Muscle of leg (tissue), 11 donors: ENCODE measurements around the gene C4B. TPM values are rescaled to one million over a fixed set of nuclear protein-coding genes. Genes with fewer than 3 reads are reported as not detected.

Source experiments
- DNase-seq: peaks from one replicate; pipeline ENCODE4 v3.0.0; 2013
- H3K27ac ChIP-seq: one replicate; pipeline ENCODE4 v1.5.1; 2013; ENCODE audit warnings: mild to moderate bottlenecking, low read length, control low read depth
- H3K27me3 ChIP-seq: one replicate; pipeline ENCODE4 v1.6.1; 2013; ENCODE audit warnings: low read length; ENCODE audit not compliant: control insufficient read depth, insufficient read depth
- H3K36me3 ChIP-seq: one replicate; pipeline ENCODE4 v1.6.1; 2013; ENCODE audit warnings: low read length; ENCODE audit not compliant: control insufficient read depth, insufficient read depth
- H3K4me1 ChIP-seq: one replicate; pipeline ENCODE4 v1.6.1; 2013; ENCODE audit warnings: low read length; ENCODE audit not compliant: control insufficient read depth, insufficient read depth
- H3K4me3 ChIP-seq: one replicate; pipeline ENCODE4 v1.5.1; 2013; ENCODE audit warnings: low read length, control low read depth
- H3K9me3 ChIP-seq: replicated peaks from 2 replicates; pipeline ENCODE4 v1.6.1; 2013; ENCODE audit warnings: low read depth, low read length; ENCODE audit not compliant: control insufficient read depth
- WGBS: methylation state at CpG from one replicate; pipeline ENCODE4 v1.1.5; 2013; ENCODE audit warnings: missing lambda C conversion rate; ENCODE audit not compliant: insufficient coverage; 5-methylcytosine and 5-hydroxymethylcytosine counted together
- polyA plus RNA-seq, 8 donors: library from polyadenylated mRNA; unstranded; fragments of 120-200 nt; gene quantifications; one replicate each; pipeline versions ENCODE4 v1.2.1 to v1.2.3, GENCODE V29; 2013; ENCODE audit warnings: inconsistent platforms in 1 of 8, low replicate concordance in 1 of 8; ENCODE audit not compliant: insufficient read length in 8 of 8, insufficient read depth in 1 of 8
- total RNA-seq: library from RNA; stranded (reverse); fragments of 120-200 nt; gene quantifications from one replicate; pipeline ENCODE4 v1.2.4, GENCODE V29; 2013

Gene C4B
- total and polyA plus RNA-seq, 9 donors: 9.5 to 32.1 (median 22.0) TPM

DNA sequence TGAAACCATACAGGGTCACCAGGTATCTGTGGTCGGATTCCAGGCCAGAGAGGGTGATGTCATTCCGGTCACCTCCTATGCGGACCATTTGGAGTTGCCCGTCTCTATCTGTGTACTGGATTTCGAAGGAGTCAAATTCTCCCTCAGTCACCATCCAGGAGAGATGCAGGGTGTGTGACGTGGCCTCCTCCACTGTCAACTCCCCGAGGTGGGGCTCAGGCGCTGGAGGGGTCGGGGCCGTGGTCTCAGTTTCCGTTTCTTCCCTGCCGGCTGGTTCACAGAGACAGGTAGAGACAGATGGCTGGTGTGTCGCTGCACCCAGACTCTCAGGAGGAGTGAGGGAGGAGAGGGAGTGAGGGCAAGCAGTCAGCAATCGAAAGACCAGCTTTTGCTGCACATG is 54.3 kb downstream of the C4B start:
- no peak for DNase-seq
- Histone ChIP-seq H3K36me3 (peaks cover 54% of the 10 kb centered on the region), H3K4me3 (no peak overlapping the region), H3K27me3 (no peaks in the 10 kb centered on the region), H3K9me3 (no peaks in the 10 kb centered on the region), H3K4me1 (peaks cover 34% of the 10 kb centered on the region), H3K27ac (no peak overlapping the region)
- 92% methylated on average over 11 of the region's 14 CpGs for WGBS

DNA sequence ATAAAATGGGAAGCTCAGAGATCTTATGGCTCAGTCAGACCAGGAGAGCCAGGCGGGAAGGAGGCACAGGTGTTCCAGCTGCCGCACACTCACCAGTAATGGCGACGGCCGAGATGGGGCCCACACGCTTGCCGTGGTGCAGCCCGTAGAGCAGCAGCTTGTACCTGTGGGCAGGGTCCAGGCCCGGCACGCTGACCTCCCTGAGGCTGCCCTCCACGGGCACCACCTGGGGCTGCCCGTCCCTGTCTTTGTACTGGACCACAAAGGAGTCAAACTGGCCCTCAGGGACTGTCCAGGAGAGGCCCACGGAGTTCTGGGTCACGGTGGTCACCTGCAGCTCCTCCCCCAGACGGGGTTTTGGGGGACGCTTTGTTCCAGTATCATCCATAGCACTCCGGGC is 54.9 kb downstream of the C4B start:
- Histone ChIP-seq H3K36me3 (peaks cover 55% of the 10 kb centered on the region), H3K4me1 (peaks cover 35% of the 10 kb centered on the region), H3K4me3 (no peak overlapping the region), H3K27ac (no peak overlapping the region), H3K27me3 (no peaks in the 10 kb centered on the region), H3K9me3 (no peaks in the 10 kb centered on the region)
- no peak for DNase-seq
- 89% methylated on average over 17 of the region's 17 CpGs for WGBS

DNA sequence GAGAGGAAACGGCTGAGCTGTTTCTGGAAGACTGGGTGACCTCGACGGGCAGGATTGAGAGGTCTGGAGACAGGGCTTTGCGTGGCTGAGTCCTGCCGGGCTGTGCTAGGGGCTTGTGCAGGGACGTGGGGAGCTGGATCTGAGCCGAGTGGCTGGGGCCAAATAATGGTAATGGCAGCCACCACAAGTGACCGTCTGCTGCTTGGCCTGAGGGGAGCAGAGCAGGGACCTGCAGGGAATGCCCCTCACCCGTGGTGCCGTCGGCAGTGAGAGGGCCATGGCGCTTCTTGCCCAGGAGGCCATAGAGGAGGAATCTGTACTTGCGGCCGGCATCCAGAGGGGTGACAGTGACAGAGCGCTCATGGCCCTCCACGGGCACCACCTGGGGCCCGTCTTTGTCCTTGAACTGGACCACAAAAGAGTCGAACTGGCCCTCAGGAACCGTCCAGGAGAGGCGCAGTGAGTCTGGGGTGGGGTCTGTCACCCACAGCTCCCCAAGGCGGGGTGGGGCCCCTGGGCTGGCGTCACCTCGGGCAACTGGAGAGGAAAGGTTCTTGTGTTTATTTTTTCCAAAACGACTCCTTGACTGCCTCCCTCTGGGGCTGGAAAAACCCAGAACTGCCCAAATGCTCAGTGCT is 55.4 kb downstream of the C4B start:
- H3K27ac ChIP-seq: no peak overlapping the region
- H3K36me3 ChIP-seq: peaks cover 50% of the 10 kb centered on the region
- no peaks in the 10 kb centered on the region for H3K9me3 ChIP-seq
- DNase-seq: no peak
- H3K27me3 ChIP-seq: no peaks in the 10 kb centered on the region
- H3K4me1 ChIP-seq: peaks cover 37% of the 10 kb centered on the region
- H3K4me3 ChIP-seq: no peak overlapping the region
- 76% methylated on average over 19 of the region's 24 CpGs for WGBS

DNA sequence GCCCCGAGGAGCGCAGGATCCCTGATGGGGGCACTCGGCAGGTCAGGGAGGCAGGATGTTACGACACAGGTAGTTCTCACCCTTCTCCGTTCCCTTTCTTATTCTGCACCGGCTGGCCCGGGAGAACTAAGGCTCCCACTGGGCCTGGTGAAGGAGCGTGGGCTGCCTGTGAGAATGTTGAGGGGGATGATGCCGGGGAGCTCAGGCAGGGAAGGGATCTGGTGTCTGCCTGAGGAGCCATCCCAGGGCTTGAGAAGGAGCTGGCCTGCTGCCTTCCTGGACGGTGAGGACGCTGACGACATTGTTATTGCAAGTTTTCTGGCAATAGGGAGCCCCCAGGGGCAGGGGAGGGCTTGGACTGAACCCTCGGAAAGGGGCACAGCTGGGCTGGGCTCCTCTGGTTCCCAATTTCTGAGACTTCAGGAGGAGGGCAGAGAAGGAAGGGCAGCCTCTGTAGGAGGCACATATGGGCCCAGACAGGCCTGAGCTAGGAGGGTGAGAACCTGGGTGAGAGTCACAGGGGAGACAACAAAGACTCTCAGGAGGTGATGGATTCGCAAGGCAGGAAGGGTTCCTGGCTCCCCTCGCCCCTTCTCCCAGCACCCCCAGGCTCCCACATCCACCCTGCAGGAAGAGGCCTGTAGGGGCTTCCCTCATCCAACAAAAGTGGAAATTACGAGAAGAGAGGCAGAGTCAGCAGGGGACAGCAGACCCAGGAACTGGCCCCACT is 56.4 kb downstream of the C4B start:
- Histone ChIP-seq H3K27ac (peak overlapping the region; percentile 79), H3K9me3 (no peaks in the 10 kb centered on the region), H3K4me1 (peaks cover 47% of the 10 kb centered on the region), H3K27me3 (no peaks in the 10 kb centered on the region), H3K36me3 (peaks cover 50% of the 10 kb centered on the region), H3K4me3 (no peak overlapping the region)
- peak; percentile 92 for DNase-seq
- WGBS: 22% methylated on average over 12 of the region's 16 CpGs

DNA sequence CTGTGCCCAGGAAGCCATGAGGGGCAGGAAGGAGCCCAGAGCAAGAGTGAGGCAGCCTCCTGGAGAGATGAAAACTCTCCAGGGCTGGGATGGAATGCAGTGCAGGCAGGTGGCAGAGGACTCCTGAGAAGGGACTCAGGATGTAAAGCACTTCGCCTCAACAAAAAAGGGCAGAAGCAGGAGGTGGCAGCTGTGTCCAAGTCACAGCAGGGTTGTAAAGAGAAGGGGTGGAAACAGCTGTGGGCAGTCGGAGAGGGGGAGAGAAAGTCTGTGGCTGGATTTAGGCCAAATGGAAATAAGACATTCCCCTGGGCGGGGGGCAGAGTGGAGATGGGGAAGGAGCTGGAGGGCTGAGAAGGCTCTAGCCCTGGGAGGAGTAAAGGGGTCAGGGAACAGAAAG is 58.5 kb downstream of the C4B start:
- peak overlapping the region; percentile 63 for H3K27ac ChIP-seq
- no peak overlapping the region for H3K4me3 ChIP-seq
- WGBS: 50% methylated on average over 3 of the region's 3 CpGs
- H3K27me3 ChIP-seq: no peaks in the 10 kb centered on the region
- DNase-seq: peak; percentile 66
- no peaks in the 10 kb centered on the region for H3K9me3 ChIP-seq
- peaks cover 53% of the 10 kb centered on the region for H3K36me3 ChIP-seq
- peaks cover 61% of the 10 kb centered on the region for H3K4me1 ChIP-seq

DNA sequence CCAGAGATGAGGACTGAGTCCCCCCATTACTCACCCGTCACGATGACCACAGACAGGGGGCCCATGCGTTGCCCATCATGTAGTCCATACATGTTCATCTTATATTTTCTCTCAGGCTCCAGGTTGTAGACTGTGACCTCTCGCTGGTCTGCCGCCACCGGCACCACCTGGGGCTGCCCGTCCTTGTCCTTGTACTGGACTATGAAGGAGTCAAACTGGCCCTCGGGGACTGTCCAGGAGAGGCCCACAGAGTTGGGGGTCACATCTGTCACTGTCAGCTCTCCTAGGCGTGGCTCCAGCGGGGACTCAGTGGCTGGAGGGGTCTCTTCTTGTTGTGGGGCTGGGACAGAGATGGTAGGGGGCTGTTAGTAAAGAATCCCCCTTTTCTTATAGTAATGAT is 59.0 kb downstream of the C4B start:
- no peak for DNase-seq
- H3K27me3 ChIP-seq: no peaks in the 10 kb centered on the region
- H3K4me3 ChIP-seq: no peak overlapping the region
- peaks cover 49% of the 10 kb centered on the region for H3K36me3 ChIP-seq
- H3K9me3 ChIP-seq: no peaks in the 10 kb centered on the region
- peaks cover 61% of the 10 kb centered on the region for H3K4me1 ChIP-seq
- H3K27ac ChIP-seq: no peak overlapping the region
- WGBS: no CpG with 5 or more reads among the region's 10 CpGs

DNA sequence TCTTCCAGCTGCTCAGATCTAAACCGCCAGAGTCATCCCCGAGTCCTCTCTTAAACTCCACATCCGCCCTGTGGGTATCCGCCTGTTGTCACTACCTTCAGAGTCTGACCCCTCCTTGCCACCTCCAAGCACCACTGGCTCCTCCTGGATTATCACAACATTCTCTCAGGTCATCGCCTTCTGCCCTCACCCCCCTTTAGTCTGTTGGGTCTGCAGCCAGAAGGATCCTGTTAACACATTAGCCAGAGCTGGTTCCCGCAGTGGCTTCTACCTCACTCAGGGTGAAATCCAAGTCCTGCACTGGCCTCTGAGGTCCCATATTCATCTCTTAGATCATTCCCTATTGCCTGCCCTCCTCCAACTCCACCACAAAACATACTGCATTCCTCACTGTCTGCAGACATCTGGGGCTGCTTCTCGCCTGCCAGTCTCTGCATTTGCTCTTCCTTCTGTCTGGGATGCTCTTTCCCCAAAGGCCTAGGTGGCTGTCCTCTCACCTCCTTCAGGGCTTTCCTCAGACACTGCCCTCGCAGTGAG is 60.5 kb downstream of the C4B start:
- no peak for DNase-seq
- no peaks in the 10 kb centered on the region for H3K27me3 ChIP-seq
- H3K4me1 ChIP-seq: peaks cover 60% of the 10 kb centered on the region
- 53% methylated on average over 8 of the region's 8 CpGs for WGBS
- no peak overlapping the region for H3K4me3 ChIP-seq
- H3K9me3 ChIP-seq: no peaks in the 10 kb centered on the region
- H3K36me3 ChIP-seq: peaks cover 47% of the 10 kb centered on the region
- no peak overlapping the region for H3K27ac ChIP-seq

DNA sequence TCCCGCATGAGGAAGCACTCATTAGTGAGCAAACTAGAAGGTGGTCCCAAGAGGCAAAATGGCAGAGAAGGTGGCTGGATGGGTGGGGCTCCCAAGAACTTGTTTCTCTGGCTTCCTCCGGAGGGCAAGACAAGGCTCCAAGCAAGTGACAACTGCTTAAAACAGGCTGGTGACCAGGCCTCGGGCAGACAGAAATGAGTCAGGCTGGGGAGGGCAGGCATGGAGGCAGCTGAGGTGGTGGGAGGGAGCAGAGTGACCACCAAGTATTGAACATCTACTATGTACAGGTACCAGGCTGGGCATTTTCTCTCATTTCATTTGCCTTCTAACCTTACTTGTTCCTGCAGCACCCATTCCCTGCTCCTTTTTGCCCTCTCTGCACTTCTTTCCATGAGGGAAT is 61.2 kb downstream of the C4B start:
- Histone ChIP-seq H3K4me1 (peaks cover 58% of the 10 kb centered on the region), H3K27ac (peak overlapping the region; percentile 71)
- WGBS: 63% methylated on average over 3 of the region's 3 CpGs

DNA sequence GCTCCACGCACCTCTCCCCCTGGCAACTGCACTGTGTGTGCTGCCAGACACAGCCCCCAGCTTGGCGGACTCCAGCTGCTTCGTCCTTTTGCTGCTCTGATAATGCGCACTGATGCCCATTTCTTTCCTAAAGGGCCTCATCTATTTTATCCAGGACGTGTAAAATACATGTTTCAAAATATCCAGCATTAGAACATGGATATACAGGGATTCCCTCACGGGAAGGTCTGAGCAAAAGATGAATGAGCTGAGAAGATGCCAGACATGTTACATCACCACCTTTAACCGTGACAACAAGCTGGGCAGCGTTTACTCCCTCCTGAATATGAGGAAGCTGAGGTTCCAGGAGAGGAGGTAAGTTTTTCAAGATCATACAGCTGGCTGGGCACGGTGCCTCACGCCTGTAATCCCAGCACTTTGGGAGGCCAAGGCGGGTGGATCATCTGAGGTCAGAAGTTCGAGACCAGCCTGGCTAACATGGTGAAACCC is 61.8 kb downstream of the C4B start:
- DNase-seq: peak; percentile 92
- Histone ChIP-seq H3K4me3 (no peak overlapping the region), H3K27ac (peak overlapping the region; percentile 71), H3K27me3 (no peaks in the 10 kb centered on the region), H3K4me1 (peaks cover 58% of the 10 kb centered on the region), H3K36me3 (peaks cover 50% of the 10 kb centered on the region), H3K9me3 (no peaks in the 10 kb centered on the region)
- 27% methylated on average over 4 of the region's 12 CpGs for WGBS

More for the DNA sequence above, 61.2 kb downstream of the C4B start:
- no peak for DNase-seq
- H3K4me3 ChIP-seq: no peak overlapping the region
- no peaks in the 10 kb centered on the region for H3K9me3 ChIP-seq
- H3K36me3 ChIP-seq: peaks cover 45% of the 10 kb centered on the region
- no peaks in the 10 kb centered on the region for H3K27me3 ChIP-seq

DNA sequence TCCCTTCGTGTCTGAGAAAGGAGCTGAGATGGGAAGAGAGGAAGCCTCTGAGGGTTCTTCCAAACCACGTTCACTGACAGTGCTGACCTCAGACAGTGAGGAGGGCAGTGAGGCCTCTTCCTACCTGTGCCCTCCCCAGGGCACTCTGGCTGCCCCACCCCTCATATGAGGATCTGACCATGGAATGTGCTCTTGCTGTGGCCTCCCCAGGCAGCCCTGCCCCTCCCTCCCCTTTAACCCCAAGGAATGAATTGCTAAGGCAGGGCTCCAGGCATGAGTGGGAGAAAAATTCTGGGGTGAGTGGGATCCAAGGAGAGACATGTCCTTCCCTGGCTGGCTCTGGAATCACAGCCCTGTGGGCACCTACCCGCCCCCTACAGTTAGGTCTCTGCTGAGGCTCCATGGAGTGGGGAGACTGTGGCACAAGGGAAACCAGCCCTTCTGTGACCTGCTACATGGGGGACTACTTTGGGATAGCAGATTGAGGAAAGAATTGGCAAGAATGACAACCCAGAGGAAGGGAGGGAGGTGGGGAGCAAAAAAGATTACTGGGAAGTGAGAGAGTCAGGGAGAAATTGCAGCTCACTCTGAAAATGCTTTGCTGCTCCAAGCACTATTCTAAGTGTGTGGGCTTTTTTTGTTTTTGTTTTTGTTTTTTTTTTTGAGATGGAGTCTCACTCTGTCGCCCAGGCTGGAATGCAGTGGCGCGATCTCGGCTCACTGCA is 65.1 kb downstream of the C4B start:
- no peak overlapping the region for H3K4me3 ChIP-seq
- WGBS: no CpG with 5 or more reads among the region's 7 CpGs
- DNase-seq: no peak
- peaks cover 61% of the 10 kb centered on the region for H3K36me3 ChIP-seq
- H3K9me3 ChIP-seq: no peaks in the 10 kb centered on the region
- H3K27ac ChIP-seq: no peak overlapping the region
- peaks cover 59% of the 10 kb centered on the region for H3K4me1 ChIP-seq
- no peaks in the 10 kb centered on the region for H3K27me3 ChIP-seq
